Mononuclear cell (primary cell): Measurements from ENCODE around the gene GPR150. TPM values are rescaled to one million over a fixed set of nuclear protein-coding genes. Genes with fewer than 3 reads are reported as not detected.

Experiments
- H3K27me3 ChIP-seq: 2 replicates; pipeline ENCODE4 v1.6.0; 2011; ENCODE audit warnings: low read length, control low read depth; ENCODE audit not compliant: insufficient read depth
- H3K4me1 ChIP-seq: 2 replicates; pipeline ENCODE4 v1.5.1; 2011; ENCODE audit warnings: mild to moderate bottlenecking, low read length, control low read depth; ENCODE audit not compliant: insufficient read depth
- H3K4me3 ChIP-seq: 2 replicates; pipeline ENCODE4 v1.5.1; 2011; ENCODE audit warnings: mild to moderate bottlenecking, low read length, moderate library complexity
- H3K9me3 ChIP-seq: 2 replicates; pipeline ENCODE4 v1.5.1; 2011; ENCODE audit warnings: low read depth, mild to moderate bottlenecking, control low read depth, low read length
- total RNA-seq: library from RNA; depleted of rRNA; stranded (reverse); fragments of >200 nt; gene quantifications from one replicate; pipeline ENCODE4 v1.2.3, GENCODE V29; 2012

Gene GPR150
- total RNA-seq, 1 donor: 0.42 TPM

- no peaks in the 10 kb centered on the region for H3K9me3 ChIP-seq
- no peak overlapping the region for H3K4me3 ChIP-seq
- H3K27me3 ChIP-seq: no peaks in the 10 kb centered on the region
- no peaks in the 10 kb centered on the region for H3K4me1 ChIP-seq
Measured at GRCh38 chr5:95655575-95655974, 35.7 kb downstream of the GPR150 start.

- Histone ChIP-seq H3K4me3 (no peak overlapping the region), H3K27me3 (no peaks in the 10 kb centered on the region), H3K9me3 (no peaks in the 10 kb centered on the region), H3K4me1 (no peaks in the 10 kb centered on the region)
Measured at GRCh38 chr5:95660060-95660459, 40.2 kb downstream of the GPR150 start.

- H3K4me3 ChIP-seq: no peak overlapping the region
- H3K27me3 ChIP-seq: no peaks in the 10 kb centered on the region
- no peaks in the 10 kb centered on the region for H3K4me1 ChIP-seq
- no peaks in the 10 kb centered on the region for H3K9me3 ChIP-seq
Measured at GRCh38 chr5:95662946-95663345, 43.1 kb downstream of the GPR150 start.

- H3K27me3 ChIP-seq: no peaks in the 10 kb centered on the region
- H3K4me3 ChIP-seq: no peak overlapping the region
- no peaks in the 10 kb centered on the region for H3K4me1 ChIP-seq
- H3K9me3 ChIP-seq: no peaks in the 10 kb centered on the region
Measured at GRCh38 chr5:95664204-95664786, 44.4 kb downstream of the GPR150 start.

- H3K27me3 ChIP-seq: no peaks in the 10 kb centered on the region
- no peaks in the 10 kb centered on the region for H3K9me3 ChIP-seq
- no peak overlapping the region for H3K4me3 ChIP-seq
- H3K4me1 ChIP-seq: peaks cover 4% of the 10 kb centered on the region
Measured at GRCh38 chr5:95667061-95667618, 47.3 kb downstream of the GPR150 start.

- peaks cover 5% of the 10 kb centered on the region for H3K4me1 ChIP-seq
- no peaks in the 10 kb centered on the region for H3K9me3 ChIP-seq
- no peak overlapping the region for H3K4me3 ChIP-seq
- H3K27me3 ChIP-seq: no peaks in the 10 kb centered on the region
Measured at GRCh38 chr5:95667678-95668077, 47.8 kb downstream of the GPR150 start.

GRCh38 chr5:95668216-95668615 lies 48.3 kb downstream of the GPR150 start:
- Histone ChIP-seq H3K4me3 (no peak overlapping the region), H3K4me1 (peaks cover 5% of the 10 kb centered on the region), H3K27me3 (no peaks in the 10 kb centered on the region), H3K9me3 (no peaks in the 10 kb centered on the region)

GRCh38 chr5:95668728-95669127 lies 48.8 kb downstream of the GPR150 start:
- Histone ChIP-seq H3K27me3 (no peaks in the 10 kb centered on the region), H3K4me1 (peaks cover 5% of the 10 kb centered on the region), H3K9me3 (no peaks in the 10 kb centered on the region), H3K4me3 (no peak overlapping the region)

GRCh38 chr5:95669540-95669939 lies 49.7 kb downstream of the GPR150 start:
- Histone ChIP-seq H3K9me3 (no peaks in the 10 kb centered on the region), H3K4me3 (no peak overlapping the region), H3K27me3 (no peaks in the 10 kb centered on the region), H3K4me1 (peaks cover 5% of the 10 kb centered on the region)

- Histone ChIP-seq H3K4me3 (no peak overlapping the region), H3K4me1 (peaks cover 5% of the 10 kb centered on the region), H3K27me3 (no peaks in the 10 kb centered on the region), H3K9me3 (no peaks in the 10 kb centered on the region)
Measured at GRCh38 chr5:95669985-95670384, 50.1 kb downstream of the GPR150 start.

- no peaks in the 10 kb centered on the region for H3K9me3 ChIP-seq
- H3K27me3 ChIP-seq: no peaks in the 10 kb centered on the region
- H3K4me1 ChIP-seq: peaks cover 5% of the 10 kb centered on the region
- no peak overlapping the region for H3K4me3 ChIP-seq
Measured at GRCh38 chr5:95670568-95670967, 50.7 kb downstream of the GPR150 start.

Other genes with a start within 250 kb of the GPR150 start
- 1.8 TPM for gene FAM81B, start 228.7 kb upstream of the GPR150 start, total RNA-seq
- gene SKIC3, start 65.1 kb upstream of the GPR150 start, total RNA-seq: 65.0 TPM
- 2.6 TPM for gene ARSK, start 65.0 kb upstream of the GPR150 start, total RNA-seq
- gene RFESD, start 26.7 kb downstream of the GPR150 start, total RNA-seq: 3.6 TPM
- not detected for gene SPATA9, start 62.9 kb downstream of the GPR150 start, total RNA-seq
- 23.3 TPM for gene RHOBTB3, start 111.2 kb downstream of the GPR150 start, total RNA-seq
- gene GLRX, start 202.6 kb downstream of the GPR150 start, total RNA-seq: 28.8 TPM